Activated CD4-positive, CD25-positive, alpha-beta regulatory T cell treated with anti-CD3 and anti-CD28 coated beads, Interleukin-2, amount 50 U/mL, for 24 hours (primary cell): ENCODE measurements around the gene CIC.
"Not testable (repeated sequence)": the region's sequence is repeated elsewhere in the genome, so short reads cannot be mapped to it uniquely, and the experiment has no call there.

Experiments
- ATAC-seq, 2 donors: fragments of 150-1000 bp; cut with Tn5 transposase; one replicate each; pipeline ENCODE4 v1.10.0; 2021; ENCODE audit warnings: mild to moderate bottlenecking in 1 of 2, moderate library complexity in 1 of 2

CIC gene

GRCh38 chr19:42335971-42336370 lies 66.9 kb downstream of the CIC start:
- ATAC-seq = no peak

GRCh38 chr19:42339126-42339860 lies 70.2 kb downstream of the CIC start:
- not testable (repeated sequence) for ATAC-seq

GRCh38 chr19:42339922-42340321 lies 70.9 kb downstream of the CIC start:
- not testable (repeated sequence) for ATAC-seq

- ATAC-seq = no peak
Observed at GRCh38 chr19:42343344-42344110, 74.5 kb downstream of the CIC start.

GRCh38 chr19:42344336-42344893 lies 75.4 kb downstream of the CIC start:
- no peak for ATAC-seq
